ENCODE results near the gene CCDC192. TPM values are rescaled to one million over a fixed set of nuclear protein-coding genes. Genes with fewer than 3 reads are reported as not detected.

Gene CCDC192
- total RNA-seq, 4 donors from 2014 or later, result not detected

DNA sequence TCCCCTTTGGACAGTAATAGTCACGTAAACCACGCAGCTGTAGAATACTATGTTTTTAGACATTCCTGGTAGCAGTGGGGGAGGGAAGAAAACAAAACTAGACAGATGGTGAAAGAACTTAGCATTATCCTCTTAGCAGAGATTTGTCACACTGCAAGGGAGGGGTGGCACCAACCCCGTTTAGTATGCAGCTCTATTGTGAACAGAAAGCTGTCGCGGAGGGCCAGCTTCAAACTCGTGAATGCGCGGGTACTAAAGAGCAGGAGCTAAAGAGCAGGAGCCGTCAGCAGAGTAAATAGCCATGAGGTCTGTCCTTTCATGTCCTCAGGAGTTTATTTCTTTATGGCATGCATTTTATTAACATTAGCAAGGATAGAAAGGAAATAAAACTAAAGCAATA, 238.5 kb downstream of the CCDC192 start:
- 67 to 68% methylated on average over 9 of the region's 9 CpGs for WGBS, 2 donors
- DNase-seq (ENCODE audit: low spot score in 2 of 2), result no peak
- TF ChIP-seq, protein P1, sequence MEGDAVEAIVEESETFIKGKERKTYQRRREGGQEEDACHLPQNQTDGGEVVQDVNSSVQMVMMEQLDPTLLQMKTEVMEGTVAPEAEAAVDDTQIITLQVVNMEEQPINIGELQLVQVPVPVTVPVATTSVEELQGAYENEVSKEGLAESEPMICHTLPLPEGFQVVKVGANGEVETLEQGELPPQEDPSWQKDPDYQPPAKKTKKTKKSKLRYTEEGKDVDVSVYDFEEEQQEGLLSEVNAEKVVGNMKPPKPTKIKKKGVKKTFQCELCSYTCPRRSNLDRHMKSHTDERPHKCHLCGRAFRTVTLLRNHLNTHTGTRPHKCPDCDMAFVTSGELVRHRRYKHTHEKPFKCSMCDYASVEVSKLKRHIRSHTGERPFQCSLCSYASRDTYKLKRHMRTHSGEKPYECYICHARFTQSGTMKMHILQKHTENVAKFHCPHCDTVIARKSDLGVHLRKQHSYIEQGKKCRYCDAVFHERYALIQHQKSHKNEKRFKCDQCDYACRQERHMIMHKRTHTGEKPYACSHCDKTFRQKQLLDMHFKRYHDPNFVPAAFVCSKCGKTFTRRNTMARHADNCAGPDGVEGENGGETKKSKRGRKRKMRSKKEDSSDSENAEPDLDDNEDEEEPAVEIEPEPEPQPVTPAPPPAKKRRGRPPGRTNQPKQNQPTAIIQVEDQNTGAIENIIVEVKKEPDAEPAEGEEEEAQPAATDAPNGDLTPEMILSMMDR (IDR thresholded peaks at IDR 0.05), result no peak
- no peak for TF ChIP-seq POLR2A (IDR thresholded peaks at IDR 0.05)
- intact Hi-C loops (cut with DNase I; ENCODE audit: low total_unique reads), result no loop called here
- H3K4me3 ChIP-seq (ENCODE audit: low read depth, poor library complexity, severe bottlenecking), result no peak overlapping the region

DNA sequence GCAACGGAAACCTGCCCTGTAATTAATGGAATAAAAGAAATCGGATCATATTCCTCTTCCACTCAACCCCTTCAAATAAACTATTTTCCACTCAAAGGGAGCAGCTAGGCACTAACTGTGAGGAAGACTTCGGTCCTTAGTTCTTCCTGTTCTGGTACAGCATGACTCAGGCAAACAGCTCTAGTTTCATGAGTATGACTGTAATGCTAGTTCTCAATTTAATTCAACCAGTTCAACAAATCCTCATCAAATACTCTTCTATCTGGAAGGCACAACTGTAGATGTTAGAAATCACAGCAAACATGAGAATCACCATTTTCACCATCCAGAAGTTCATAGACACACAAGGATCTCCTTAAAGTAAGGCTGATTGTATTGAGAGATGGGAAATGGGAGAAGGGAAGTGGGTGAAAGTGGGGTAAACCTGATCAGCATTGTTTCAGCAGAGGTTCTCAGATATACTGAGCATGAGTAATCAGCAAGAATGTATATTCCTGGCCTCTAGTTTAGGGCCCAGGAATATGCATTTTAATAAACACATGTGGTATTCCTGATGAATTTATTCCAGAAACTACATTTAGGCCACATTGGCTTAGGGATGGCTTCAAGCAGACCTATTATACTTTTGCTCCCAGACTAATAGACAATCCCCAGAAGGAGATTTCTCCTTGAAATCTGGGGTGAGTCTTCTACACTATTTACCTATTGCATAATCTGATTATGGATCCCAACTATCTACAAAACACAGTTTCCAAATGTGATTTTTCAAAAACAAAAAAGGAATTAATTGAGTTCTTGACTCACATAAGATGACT, 239.3 kb downstream of the CCDC192 start:
- 77 to 84% methylated on average over 3 of the region's 3 CpGs for WGBS, 2 donors
- intact Hi-C loops (cut with DNase I; ENCODE audit: low total_unique reads), result no loop called here
- no peak for TF ChIP-seq POLR2A (IDR thresholded peaks at IDR 0.05)
- TF ChIP-seq, protein P1 (IDR thresholded peaks at IDR 0.05), result no peak
- no peak overlapping the region for H3K4me3 ChIP-seq (ENCODE audit: low read depth, poor library complexity, severe bottlenecking)
- DNase-seq (ENCODE audit: low spot score in 2 of 2), result no peak

DNA sequence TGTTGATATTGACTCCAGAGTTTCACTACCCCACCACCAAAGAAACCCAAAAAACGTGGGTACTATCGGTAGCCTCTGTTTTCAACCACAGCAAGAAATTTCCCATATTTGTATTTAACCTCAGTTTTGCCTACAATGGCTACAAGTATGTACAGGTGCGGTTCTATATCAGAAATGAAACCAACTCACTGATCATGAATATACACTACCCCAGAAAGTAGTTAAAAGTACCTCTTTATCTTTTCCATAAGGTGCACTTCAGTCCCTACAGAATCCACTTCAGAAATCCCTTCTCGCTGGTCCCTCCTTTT, 239.8 kb downstream of the CCDC192 start:
- no peak for DNase-seq (ENCODE audit: low spot score in 2 of 2)
- 92 to 95% methylated on average over 4 of the region's 4 CpGs for WGBS, 2 donors
- no peak for TF ChIP-seq POLR2A (IDR thresholded peaks at IDR 0.05)
- TF ChIP-seq, protein P1 (IDR thresholded peaks at IDR 0.05), result no peak
- intact Hi-C loops (cut with DNase I; ENCODE audit: low total_unique reads), result no loop called here
- H3K4me3 ChIP-seq (ENCODE audit: low read depth, poor library complexity, severe bottlenecking), result no peak overlapping the region

GRCh38 chr5:127944125-127944524, 240.9 kb downstream of the CCDC192 start:
- H3K4me3 ChIP-seq (ENCODE audit: low read depth, poor library complexity, severe bottlenecking), result no peak overlapping the region
- no peak for TF ChIP-seq POLR2A (IDR thresholded peaks at IDR 0.05)
- TF ChIP-seq, protein P1 (IDR thresholded peaks at IDR 0.05), result no peak
- WGBS, 2 donors, result 78 to 80% methylated on average over 5 of the region's 5 CpGs
- intact Hi-C loops (cut with DNase I; ENCODE audit: low total_unique reads), result no loop called here
- DNase-seq (ENCODE audit: low spot score in 2 of 2), result no peak

DNA sequence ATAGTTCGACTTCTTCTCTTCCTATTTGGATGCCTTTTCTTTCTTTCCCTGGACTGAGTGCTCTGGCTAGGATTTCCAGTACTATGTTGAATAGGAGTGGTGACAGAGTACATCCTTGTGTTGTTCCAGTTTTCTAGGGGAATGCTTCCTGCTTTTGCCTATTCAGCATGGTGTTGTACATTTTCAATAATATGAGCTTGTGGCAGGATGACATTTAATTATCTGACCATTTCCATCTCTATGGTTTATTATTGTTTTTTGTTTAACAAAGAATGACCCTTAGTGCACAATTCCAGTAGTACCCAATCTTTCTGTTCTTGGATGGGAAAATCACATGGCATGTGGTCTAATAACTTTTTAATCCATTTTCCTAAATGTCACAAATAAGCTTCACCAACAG, 244.8 kb downstream of the CCDC192 start:
- DNase-seq (ENCODE audit: low spot score in 2 of 2), result no peak
- intact Hi-C loops (cut with DNase I; ENCODE audit: low total_unique reads), result no loop called here
- WGBS, 2 donors, result 97% methylated on average over 1 of the region's 1 CpG
- no peak overlapping the region for H3K4me3 ChIP-seq (ENCODE audit: low read depth, poor library complexity, severe bottlenecking)
- TF ChIP-seq POLR2A (IDR thresholded peaks at IDR 0.05), result no peak
- TF ChIP-seq, protein P1 (IDR thresholded peaks at IDR 0.05), result no peak
